Measurements from ENCODE around the gene ITLN1. TPM values are rescaled to one million over a fixed set of nuclear protein-coding genes. Genes with fewer than 3 reads are reported as not detected.

ITLN1 gene
- total RNA-seq, 2 donors from 2014 or later: not detected

- ATAC-seq (replicated peaks): no peak
- Mint-ChIP-seq H3K4me3 (no peak overlapping the region), H3K9me3 (no peaks in the 10 kb centered on the region), H3K36me3 (ENCODE audit: low read depth) (no peaks in the 10 kb centered on the region), H3K4me1 (peaks cover 32% of the 10 kb centered on the region), H3K27ac (peak overlapping the region; percentile 61), H3K27me3 (no peaks in the 10 kb centered on the region)
Observed at GRCh38 chr1:160834945-160835565, 49.9 kb downstream of the ITLN1 start.

- no peaks in the 10 kb centered on the region for H3K9me3 Mint-ChIP-seq
- H3K27me3 Mint-ChIP-seq: no peaks in the 10 kb centered on the region
- ATAC-seq (replicated peaks): peak; percentile 80
- no peak overlapping the region for H3K4me3 Mint-ChIP-seq
- peak overlapping the region; percentile 45 for H3K27ac Mint-ChIP-seq
- peaks cover 25% of the 10 kb centered on the region for H3K36me3 Mint-ChIP-seq (ENCODE audit: low read depth)
- peaks cover 5% of the 10 kb centered on the region for H3K4me1 Mint-ChIP-seq
Observed at GRCh38 chr1:160830321-160831153, 54.4 kb downstream of the ITLN1 start.

- Mint-ChIP-seq H3K36me3 (ENCODE audit: low read depth) (peaks cover 25% of the 10 kb centered on the region), H3K27me3 (no peaks in the 10 kb centered on the region), H3K4me3 (no peak overlapping the region), H3K27ac (peak overlapping the region; percentile 45), H3K4me1 (peaks cover 1% of the 10 kb centered on the region), H3K9me3 (no peaks in the 10 kb centered on the region)
- no peak for ATAC-seq (replicated peaks)
Observed at GRCh38 chr1:160829766-160830165, 55.2 kb downstream of the ITLN1 start.

GRCh38 chr1:160827418-160827817, 57.6 kb downstream of the ITLN1 start:
- Mint-ChIP-seq H3K4me3 (no peak overlapping the region), H3K4me1 (no peaks in the 10 kb centered on the region), H3K27me3 (no peaks in the 10 kb centered on the region), H3K36me3 (ENCODE audit: low read depth) (peaks cover 25% of the 10 kb centered on the region), H3K27ac (peak overlapping the region; percentile 29), H3K9me3 (no peaks in the 10 kb centered on the region)
- ATAC-seq (replicated peaks): no peak

GRCh38 chr1:160826546-160826945, 58.4 kb downstream of the ITLN1 start:
- ATAC-seq (replicated peaks): no peak
- Mint-ChIP-seq H3K27me3 (no peaks in the 10 kb centered on the region), H3K4me1 (no peaks in the 10 kb centered on the region), H3K27ac (no peak overlapping the region), H3K9me3 (no peaks in the 10 kb centered on the region), H3K4me3 (no peak overlapping the region), H3K36me3 (ENCODE audit: low read depth) (peaks cover 25% of the 10 kb centered on the region)

Other genes starting within 250 kb of the ITLN1 start
- 100 to 1,000 TPM; 121 to 186 TPM for gene SLAMF1, start 238.1 kb downstream of the ITLN1 start, total RNA-seq
- gene CD48, start 173.4 kb downstream of the ITLN1 start, total RNA-seq: 100 to 1,000 TPM; 151 to 179 TPM
- gene SLAMF7, start 145.9 kb downstream of the ITLN1 start, total RNA-seq: 10 to 100 TPM in 1 of 2 donors, 1 to 10 TPM in 1; 4.5 to 15.0 TPM
- gene LY9, start 89.0 kb downstream of the ITLN1 start, total RNA-seq: 1 to 10 TPM; 1.9 to 3.2 TPM
- gene CD244, start 22.3 kb downstream of the ITLN1 start, total RNA-seq: under 1 TPM in 1 of 2 donors, not detected in 1; 0.48 TPM
- not detected for gene ITLN2, start 69.6 kb upstream of the ITLN1 start, total RNA-seq
- 100 to 1,000 TPM in 1 of 2 donors, 10 to 100 TPM in 1; 13.0 to 110 TPM for gene F11R, start 136.0 kb upstream of the ITLN1 start, total RNA-seq
- gene TSTD1, start 153.8 kb upstream of the ITLN1 start, total RNA-seq: 100 to 1,000 TPM in 1 of 2 donors, 10 to 100 TPM in 1; 38.7 to 119 TPM
- 10 to 100 TPM; 51.6 to 66.9 TPM for gene USF1, start 160.8 kb upstream of the ITLN1 start, total RNA-seq
- 100 to 1,000 TPM; 180 to 207 TPM for gene ARHGAP30, start 184.7 kb upstream of the ITLN1 start, total RNA-seq
- under 1 TPM; 0.22 to 0.32 TPM for gene NECTIN4, start 204.4 kb upstream of the ITLN1 start, total RNA-seq
- gene KLHDC9, start 213.2 kb upstream of the ITLN1 start, total RNA-seq: not detected
- 100 to 1,000 TPM in 1 of 2 donors, 10 to 100 TPM in 1; 72.1 to 107 TPM for gene PFDN2, start 232.9 kb upstream of the ITLN1 start, total RNA-seq
- 10 to 100 TPM; 38.9 to 74.6 TPM for gene NIT1, start 232.9 kb upstream of the ITLN1 start, total RNA-seq
- gene DEDD, start 247.5 kb upstream of the ITLN1 start, total RNA-seq: 10 to 100 TPM; 39.9 to 41.3 TPM

Measured in activated T-helper 17 cell treated with anti-CD3 and anti-CD28 coated beads, Interleukin-2, amount 50 U/mL, for 72 hours (primary cell).